Mammary epithelial cell (primary cell): Measurements from ENCODE around the gene SLC4A1AP.

Experiments
- EZH2 ChIP-seq: IDR thresholded peaks from 2 replicates; pipeline ENCODE4 v1.6.1; 2012; ENCODE audit warnings: low read length, inconsistent platforms, borderline replicate concordance
- TF ChIP-seq, protein P1 (sequence below), 2 donors: IDR thresholded peaks in 1 of 2; conservative IDR thresholded peaks in 1 of 2; 2 replicates each; pipeline ENCODE4 v1.5.1; 2011 to 2012; ENCODE audit warnings: inconsistent platforms in 2 of 2, low read length in 2 of 2, mild to moderate bottlenecking in 2 of 2, control low read depth in 1 of 2, low read depth in 1 of 2; ENCODE audit not compliant: insufficient read depth in 1 of 2; ENCODE audit errors: extremely low read depth in 1 of 2

DNA sequence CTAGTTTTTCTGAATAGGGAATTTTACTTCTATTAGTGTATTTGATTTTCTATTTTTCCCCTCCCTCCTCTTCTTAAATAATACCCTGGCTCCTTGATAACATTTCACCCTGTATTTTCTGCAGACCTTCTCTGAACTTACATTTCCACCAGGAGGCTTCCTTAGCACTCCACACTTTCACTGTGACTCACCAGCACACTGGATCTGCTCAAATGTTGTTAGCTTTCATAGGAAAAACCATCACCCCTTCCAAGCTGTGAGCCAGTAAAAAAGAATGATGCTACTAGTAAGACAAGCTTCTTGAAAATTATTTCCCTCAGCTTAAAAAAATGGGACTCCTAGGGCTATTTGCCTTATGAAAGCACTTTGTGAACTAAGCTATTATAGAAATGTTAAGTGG is 16.4 kb upstream of the SLC4A1AP start:
- TF ChIP-seq, protein P1, sequence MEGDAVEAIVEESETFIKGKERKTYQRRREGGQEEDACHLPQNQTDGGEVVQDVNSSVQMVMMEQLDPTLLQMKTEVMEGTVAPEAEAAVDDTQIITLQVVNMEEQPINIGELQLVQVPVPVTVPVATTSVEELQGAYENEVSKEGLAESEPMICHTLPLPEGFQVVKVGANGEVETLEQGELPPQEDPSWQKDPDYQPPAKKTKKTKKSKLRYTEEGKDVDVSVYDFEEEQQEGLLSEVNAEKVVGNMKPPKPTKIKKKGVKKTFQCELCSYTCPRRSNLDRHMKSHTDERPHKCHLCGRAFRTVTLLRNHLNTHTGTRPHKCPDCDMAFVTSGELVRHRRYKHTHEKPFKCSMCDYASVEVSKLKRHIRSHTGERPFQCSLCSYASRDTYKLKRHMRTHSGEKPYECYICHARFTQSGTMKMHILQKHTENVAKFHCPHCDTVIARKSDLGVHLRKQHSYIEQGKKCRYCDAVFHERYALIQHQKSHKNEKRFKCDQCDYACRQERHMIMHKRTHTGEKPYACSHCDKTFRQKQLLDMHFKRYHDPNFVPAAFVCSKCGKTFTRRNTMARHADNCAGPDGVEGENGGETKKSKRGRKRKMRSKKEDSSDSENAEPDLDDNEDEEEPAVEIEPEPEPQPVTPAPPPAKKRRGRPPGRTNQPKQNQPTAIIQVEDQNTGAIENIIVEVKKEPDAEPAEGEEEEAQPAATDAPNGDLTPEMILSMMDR (conservative IDR thresholded peaks at IDR 0.05 in 1 of 2, IDR thresholded peaks at IDR 0.05 in 1 of 2; ENCODE audit: extremely low read depth in 1 of 2, insufficient read depth in 1 of 2, low read depth in 1 of 2, low read length in 2 of 2) = no peak
- TF ChIP-seq EZH2 = no peak
